ENCODE data around the gene ARHGAP19.

ARHGAP19 gene

DNA sequence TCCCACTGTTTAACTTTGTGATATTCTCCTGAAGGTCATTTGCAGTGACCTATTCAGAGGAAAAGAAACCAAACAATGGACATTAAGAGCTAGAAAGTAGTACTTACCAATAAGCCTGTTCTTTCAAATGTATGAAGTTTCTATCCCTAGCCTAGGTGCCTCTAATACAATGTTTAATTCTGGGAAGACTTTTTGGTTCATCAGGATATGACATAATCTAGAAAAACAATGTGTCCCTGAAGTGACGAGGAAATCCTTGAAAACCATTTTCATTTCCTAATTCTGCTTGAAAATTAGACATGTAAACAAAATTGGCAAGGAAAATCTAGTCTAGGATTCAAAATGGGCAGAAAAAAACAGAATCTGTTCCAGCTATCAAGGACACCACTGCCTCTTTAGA is 36.1 kb downstream of the ARHGAP19 start:
- H3K27ac ChIP-seq = no peak overlapping the region
- no peak for TF ChIP-seq ZFX (IDR thresholded peaks at IDR 0.05)
- TF ChIP-seq, protein P1, sequence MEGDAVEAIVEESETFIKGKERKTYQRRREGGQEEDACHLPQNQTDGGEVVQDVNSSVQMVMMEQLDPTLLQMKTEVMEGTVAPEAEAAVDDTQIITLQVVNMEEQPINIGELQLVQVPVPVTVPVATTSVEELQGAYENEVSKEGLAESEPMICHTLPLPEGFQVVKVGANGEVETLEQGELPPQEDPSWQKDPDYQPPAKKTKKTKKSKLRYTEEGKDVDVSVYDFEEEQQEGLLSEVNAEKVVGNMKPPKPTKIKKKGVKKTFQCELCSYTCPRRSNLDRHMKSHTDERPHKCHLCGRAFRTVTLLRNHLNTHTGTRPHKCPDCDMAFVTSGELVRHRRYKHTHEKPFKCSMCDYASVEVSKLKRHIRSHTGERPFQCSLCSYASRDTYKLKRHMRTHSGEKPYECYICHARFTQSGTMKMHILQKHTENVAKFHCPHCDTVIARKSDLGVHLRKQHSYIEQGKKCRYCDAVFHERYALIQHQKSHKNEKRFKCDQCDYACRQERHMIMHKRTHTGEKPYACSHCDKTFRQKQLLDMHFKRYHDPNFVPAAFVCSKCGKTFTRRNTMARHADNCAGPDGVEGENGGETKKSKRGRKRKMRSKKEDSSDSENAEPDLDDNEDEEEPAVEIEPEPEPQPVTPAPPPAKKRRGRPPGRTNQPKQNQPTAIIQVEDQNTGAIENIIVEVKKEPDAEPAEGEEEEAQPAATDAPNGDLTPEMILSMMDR (conservative IDR thresholded peaks at IDR 0.05) = no peak

DNA sequence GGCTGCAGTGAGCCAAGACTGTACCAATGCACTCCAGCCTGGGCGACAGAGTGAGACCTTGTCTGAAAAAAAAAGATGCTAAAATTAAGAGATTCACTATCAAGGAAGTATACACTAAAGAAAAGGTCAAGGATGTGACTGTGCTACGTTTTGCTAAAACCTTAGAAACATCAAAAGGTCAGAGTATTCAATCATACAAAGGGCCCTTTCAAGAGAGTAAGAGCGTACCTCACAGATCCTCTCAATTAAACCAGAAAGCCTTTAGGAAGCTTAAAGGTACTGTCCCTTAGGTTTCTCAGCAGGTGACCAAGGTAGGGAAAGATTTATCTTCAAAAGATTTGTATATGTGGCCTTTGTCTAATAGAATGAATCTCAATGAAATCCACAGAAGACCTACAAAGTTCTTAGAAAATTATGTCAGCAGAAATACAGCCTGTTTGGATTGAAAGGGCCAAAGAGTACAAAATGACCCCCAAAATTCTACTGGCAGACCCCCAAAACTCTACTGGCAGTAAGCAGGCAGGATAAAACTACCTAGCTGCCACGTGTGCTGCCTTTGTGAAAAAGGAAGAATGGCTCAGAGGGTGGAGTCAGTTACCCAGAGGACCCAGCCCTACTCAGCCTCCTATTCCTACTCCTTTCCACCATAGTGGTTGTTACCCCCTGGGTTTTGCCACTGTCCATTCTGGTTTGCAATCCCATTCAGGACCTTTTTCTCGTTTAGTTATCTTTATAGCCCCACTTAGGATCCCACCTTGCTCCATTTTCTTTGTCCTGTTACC is 36.7 kb downstream of the ARHGAP19 start:
- TF ChIP-seq ZFX (IDR thresholded peaks at IDR 0.05) = no peak
- TF ChIP-seq, protein P1 (conservative IDR thresholded peaks at IDR 0.05) = no peak
- H3K27ac ChIP-seq = no peak overlapping the region

DNA sequence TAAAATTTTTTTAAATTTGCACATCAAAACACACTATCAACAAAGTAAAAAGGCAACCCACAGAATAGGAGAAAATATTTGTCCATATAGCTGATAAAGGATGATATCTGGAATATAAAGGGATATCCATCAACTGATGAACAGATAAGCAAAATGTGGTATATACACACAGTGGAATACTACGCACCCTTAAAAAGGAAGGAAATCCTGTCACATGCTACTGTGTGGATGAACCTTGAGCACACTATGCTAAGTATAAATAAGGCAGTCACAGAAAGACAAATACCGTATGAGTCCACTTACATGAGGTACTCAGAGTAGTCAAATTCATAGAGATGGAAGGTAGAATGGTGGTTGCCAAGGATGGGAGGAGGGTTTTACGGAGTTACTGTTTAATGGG is 37.7 kb downstream of the ARHGAP19 start:
- TF ChIP-seq ZFX (IDR thresholded peaks at IDR 0.05) = no peak
- TF ChIP-seq, protein P1 (conservative IDR thresholded peaks at IDR 0.05) = no peak
- no peak overlapping the region for H3K27ac ChIP-seq

DNA sequence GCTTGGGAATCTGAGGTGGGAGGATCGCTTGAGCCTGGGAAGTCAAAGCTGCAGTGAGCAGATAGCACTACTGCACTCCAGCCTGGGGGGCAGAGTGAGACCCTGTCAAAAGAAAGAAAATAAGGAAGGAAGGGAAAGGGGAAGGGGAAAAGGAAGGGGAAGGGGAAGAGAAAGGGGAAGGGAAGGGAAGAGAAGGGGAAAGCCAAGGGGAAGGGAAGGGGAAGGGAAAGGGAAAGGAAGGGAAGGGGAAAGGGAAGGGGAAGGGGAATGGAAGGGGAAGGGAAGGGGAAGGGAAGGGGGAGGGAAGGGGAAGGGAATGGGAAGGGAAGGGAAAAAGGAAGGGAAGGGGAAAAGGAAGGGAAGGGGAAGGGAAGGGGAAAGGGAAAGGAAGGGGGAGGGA is 41.5 kb downstream of the ARHGAP19 start:
- TF ChIP-seq, protein P1 (conservative IDR thresholded peaks at IDR 0.05) = no peak
- TF ChIP-seq ZFX (IDR thresholded peaks at IDR 0.05) = no peak
- no peak overlapping the region for H3K27ac ChIP-seq

DNA sequence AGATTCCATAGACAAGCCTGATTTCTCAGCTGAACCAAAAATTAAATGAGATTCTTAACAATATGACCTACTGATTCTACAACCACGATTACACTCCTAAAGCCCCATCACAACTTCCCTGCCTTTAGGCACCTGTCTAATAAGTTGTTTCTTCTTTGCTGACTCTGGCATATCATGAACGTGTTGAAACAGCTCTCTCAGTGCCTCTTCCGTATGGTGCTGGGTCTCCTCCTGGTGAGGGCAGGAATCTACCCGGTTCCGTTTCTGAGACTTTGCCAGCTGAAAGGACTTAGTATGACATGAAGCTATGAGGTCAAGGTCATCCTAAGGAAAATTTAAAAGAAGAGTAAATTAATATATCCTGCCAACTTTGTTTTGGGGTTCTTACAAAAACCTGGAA is 48.6 kb downstream of the ARHGAP19 start:
- no peak overlapping the region for H3K27ac ChIP-seq
- no peak for TF ChIP-seq ZFX (IDR thresholded peaks at IDR 0.05)
- TF ChIP-seq, protein P1 (conservative IDR thresholded peaks at IDR 0.05) = no peak

DNA sequence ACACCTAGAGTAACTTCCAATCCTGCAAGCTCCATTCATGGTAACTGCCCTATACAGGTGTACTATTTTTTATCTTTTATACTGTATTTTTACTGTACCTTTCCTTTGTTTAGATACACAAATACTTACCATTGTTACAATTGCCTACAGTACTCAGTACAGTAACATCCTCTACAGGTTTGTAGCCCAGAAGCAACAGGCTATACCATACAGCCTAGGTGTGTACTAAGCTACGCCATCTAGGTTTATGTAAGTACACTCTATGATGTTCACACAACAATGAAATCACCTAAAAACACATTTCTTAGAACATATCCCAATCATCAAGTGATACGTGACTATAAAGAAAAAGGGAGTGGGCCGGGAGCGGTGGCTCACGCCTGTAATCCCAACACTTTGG is 53.6 kb downstream of the ARHGAP19 start:
- no peak overlapping the region for H3K27ac ChIP-seq
- TF ChIP-seq, protein P1 (conservative IDR thresholded peaks at IDR 0.05) = no peak
- TF ChIP-seq ZFX (IDR thresholded peaks at IDR 0.05) = no peak

DNA sequence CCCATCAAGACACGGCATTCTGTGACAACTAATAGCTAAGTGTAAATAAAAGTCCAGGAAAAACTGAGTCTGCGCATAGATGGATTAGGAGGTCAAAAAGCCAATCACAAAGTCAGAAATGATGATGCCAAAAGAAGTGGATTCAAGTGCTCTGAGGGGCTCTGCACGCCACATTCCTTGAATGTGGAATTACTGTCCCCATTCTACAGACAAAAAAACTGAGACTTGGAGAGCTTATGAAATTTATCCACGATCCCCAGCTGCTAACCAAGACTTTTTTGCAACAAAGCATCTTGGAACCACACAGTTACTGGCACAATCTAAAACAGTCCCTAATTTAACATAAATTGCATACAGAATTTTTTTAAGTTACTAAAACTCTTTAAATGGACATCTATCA is 57.1 kb downstream of the ARHGAP19 start:
- H3K27ac ChIP-seq = no peak overlapping the region
- TF ChIP-seq ZFX (IDR thresholded peaks at IDR 0.05) = no peak
- TF ChIP-seq, protein P1 (conservative IDR thresholded peaks at IDR 0.05) = no peak
